ENCODE results near the gene ZNF132. TPM values are rescaled to one million over a fixed set of nuclear protein-coding genes. Genes with fewer than 3 reads are reported as not detected.

ZNF132 gene
- total and polyA plus RNA-seq, 9 of the 15 experiments (the other 6 are each of a cell fraction or from before 2014, with no cell fraction given), result 0.03 to 0.42 (median 0.10) TPM; not detected in 5

DNA sequence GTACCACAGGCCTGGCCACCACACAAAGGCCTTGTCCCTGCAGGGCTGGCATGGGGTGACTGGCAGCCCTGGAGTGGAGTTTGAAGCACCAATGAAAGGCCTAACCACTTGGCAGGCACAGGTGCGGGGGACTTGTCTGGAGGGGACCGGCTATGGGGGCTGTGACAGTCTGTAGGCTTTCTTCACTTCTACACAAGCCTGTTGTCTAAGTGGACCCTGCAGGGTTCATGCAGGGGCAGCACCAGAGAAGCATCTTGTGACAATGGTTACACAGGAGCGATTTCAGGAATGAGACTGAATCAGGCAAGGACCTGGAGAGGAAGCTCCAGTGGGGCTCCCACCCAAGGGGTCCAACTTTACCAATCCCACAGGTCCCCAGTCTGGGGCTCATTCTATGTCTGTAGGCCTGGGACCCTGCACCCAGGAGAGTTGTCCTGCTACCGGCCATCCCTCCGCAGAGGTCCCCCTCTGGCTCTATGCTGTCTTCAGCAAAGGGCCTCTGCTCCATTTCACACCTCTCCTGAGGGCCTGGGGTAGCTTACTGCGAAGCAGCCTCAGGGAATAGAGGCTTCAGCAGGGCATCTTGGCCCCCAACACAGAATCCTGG, 56.9 kb downstream of the ZNF132 start:
- CTCF ChIA-PET (ENCODE audit: low intra/inter-chr PET ratio), result no interaction called here
- POLR2A ChIA-PET, result interaction anchor here (0.9 kb wide), 2 partner anchors 11 to 19 kb away, joined by 3 to 5 read pairs; no protein-coding TSS in a partner anchor

More for the DNA sequence above, 56.9 kb downstream of the ZNF132 start:
- Histone ChIP-seq H3K27ac (ENCODE audit: extremely low read depth, low read depth, low read length) (no peak overlapping the region), H3K4me3 (no peak overlapping the region), H3K9me1 (ENCODE audit: control insufficient read depth, insufficient read depth, low read length) (no peaks in the 10 kb centered on the region), H3K36me3 (ENCODE audit: control insufficient read depth, insufficient read depth, low read length) (peaks cover 8% of the 10 kb centered on the region; the same call in 2 of the 3 replicates), H3K4me2 (ENCODE audit: insufficient read depth, low read length) (no peak overlapping the region), H3K4me1 (replicated peaks in 1 of 2; ENCODE audit: control insufficient read depth in 2 of 2, insufficient read depth in 2 of 2, low read length in 2 of 2) (peaks cover 22 to 51% of the 10 kb centered on the region in 2 experiments), H2AFZ (ENCODE audit: low read depth, low read length) (no peak overlapping the region), H4K20me1 (replicated peaks; ENCODE audit: control insufficient read depth, insufficient read depth, low read length) (peaks cover 7% of the 10 kb centered on the region), H3K9me3 (replicated peaks; ENCODE audit: control insufficient read depth, insufficient read depth, low read depth, low read length) (no peaks in the 10 kb centered on the region), H3K27me3 (ENCODE audit: control insufficient read depth in 2 of 2, insufficient read depth in 2 of 2, low read length in 2 of 2) (no peaks in the 10 kb centered on the region), H3K79me2 (ENCODE audit: control insufficient read depth, insufficient read depth, low read length) (peaks cover 44% of the 10 kb centered on the region), H3K9ac (ENCODE audit: insufficient read depth in 1 of 2, low read depth in 2 of 2, low read length in 2 of 2) (peak overlapping the region in 1 of 2 experiments; percentile 77; a peak in 2 of 4 replicates)
- TF ChIP-seq RBM34 (IDR thresholded peaks at IDR 0.05; ENCODE audit: borderline replicate concordance, insufficient read depth, low read length), result no peak
- no peak for TF ChIP-seq SMAD1 (IDR thresholded peaks at IDR 0.05; ENCODE audit: low read depth, low read length, partially characterized antibody)
- TF ChIP-seq RFX1 (IDR thresholded peaks at IDR 0.05), result no peak
- in situ Hi-C loops (cut with MboI), result no loop called here
- no peak for ATAC-seq
- no TSS peak for BruUV-seq (replicated peaks)
- intact Hi-C loops (cut with micrococcal nuclease), result no loop called here
- WGBS (ENCODE audit: insufficient coverage, low coverage, missing lambda C conversion rate), result 85% methylated on average over 6 of the region's 6 CpGs
- FAIRE-seq, result no peak
- no peak for DNase-seq (ENCODE audit: extremely low read depth in 1 of 4, low spot score in 3 of 4)

Small RNAs within 50 kb of the gene (microRNA-seq; reads per million reads assigned to microRNA genes)
- 0.27 reads per million for gene MIR4754 (ENCODE audit: borderline microRNAs expressed)

Small RNAs within 50 kb of the gene (small RNA-seq; reads per million reads assigned to genes)
- not detected for gene MIR4754
- gene RNU6-1337P, result not detected

Other genes starting within 250 kb of the ZNF132 start
Only the 7 nearest of the 19 such genes appear.
- 1.8 and 2.1 TPM in 2 replicates for gene ZNF837, start 59.1 kb downstream of the ZNF132 start, total RNA-seq (2014; rRNA removed)
- gene ZNF837, start 59.1 kb downstream of the ZNF132 start, total RNA-seq (2014; rRNA removed; fragmentation: Illumina TruSeq; extraction: Trizol), result not detected in 2 replicates
- gene ZNF837, start 59.1 kb downstream of the ZNF132 start, total RNA-seq (2015; rRNA removed; fragmentation: Illumina TruSeq; extraction: Trizol), result 0.11 TPM in 2 replicates
- gene ZNF837, start 59.1 kb downstream of the ZNF132 start, total RNA-seq (2021), result 0.54 and 1.2 TPM in 2 replicates
- 0.21 and 0.28 TPM in 2 replicates for gene ZNF837, start 59.1 kb downstream of the ZNF132 start, polyA plus RNA-seq (2011; rRNA removed)
- 0.10 TPM in 1 of 2 replicates, not detected in the other for gene ZNF837, start 59.1 kb downstream of the ZNF132 start, polyA plus RNA-seq (2014; fragmentation: Illumina TruSeq; extraction: Trizol)
- not detected for gene ZNF837, start 59.1 kb downstream of the ZNF132 start, polyA plus RNA-seq (2014; fragmentation: Nextera tagmentation; extraction: Ambion mirVana)
- gene ZNF837, start 59.1 kb downstream of the ZNF132 start, polyA plus RNA-seq (2014; rRNA removed), result 0.57 and 0.73 TPM in 2 replicates
- 3,570 and 3,842 TPM in 2 replicates for gene RPS5, start 52.9 kb downstream of the ZNF132 start, total RNA-seq (2014; rRNA removed)
- 800 and 1,228 TPM in 2 replicates for gene RPS5, start 52.9 kb downstream of the ZNF132 start, total RNA-seq (2014; rRNA removed; fragmentation: Illumina TruSeq; extraction: Trizol)
- gene RPS5, start 52.9 kb downstream of the ZNF132 start, total RNA-seq (2015; rRNA removed; fragmentation: Illumina TruSeq; extraction: Trizol), result 1,556 and 1,583 TPM in 2 replicates
- gene RPS5, start 52.9 kb downstream of the ZNF132 start, total RNA-seq (2021), result 2,248 and 2,336 TPM in 2 replicates
- gene RPS5, start 52.9 kb downstream of the ZNF132 start, polyA plus RNA-seq (2011; rRNA removed), result 3,238 and 3,879 TPM in 2 replicates
- 1,865 and 2,679 TPM in 2 replicates for gene RPS5, start 52.9 kb downstream of the ZNF132 start, polyA plus RNA-seq (2014; fragmentation: Illumina TruSeq; extraction: Trizol)
- 1,000 to 10,000 TPM; 2,484 to 2,751 TPM for gene RPS5, start 52.9 kb downstream of the ZNF132 start, polyA plus RNA-seq (2014; fragmentation: Nextera tagmentation; extraction: Ambion mirVana)
- gene RPS5, start 52.9 kb downstream of the ZNF132 start, polyA plus RNA-seq (2014; rRNA removed), result 3,494 and 3,885 TPM in 2 replicates
- 0.37 TPM in 1 of 2 replicates, not detected in the other for gene RNF225, start 44.5 kb downstream of the ZNF132 start, total RNA-seq (2014; rRNA removed)
- gene RNF225, start 44.5 kb downstream of the ZNF132 start, total RNA-seq (2014; rRNA removed; fragmentation: Illumina TruSeq; extraction: Trizol), result not detected in 2 replicates
- gene RNF225, start 44.5 kb downstream of the ZNF132 start, total RNA-seq (2015; rRNA removed; fragmentation: Illumina TruSeq; extraction: Trizol), result not detected in 2 replicates
- 0.31 and 0.33 TPM in 2 replicates for gene RNF225, start 44.5 kb downstream of the ZNF132 start, total RNA-seq (2021)
- gene RNF225, start 44.5 kb downstream of the ZNF132 start, polyA plus RNA-seq (2011; rRNA removed), result not detected in 2 replicates
- not detected in 2 replicates for gene RNF225, start 44.5 kb downstream of the ZNF132 start, polyA plus RNA-seq (2014; fragmentation: Illumina TruSeq; extraction: Trizol)
- not detected for gene RNF225, start 44.5 kb downstream of the ZNF132 start, polyA plus RNA-seq (2014; fragmentation: Nextera tagmentation; extraction: Ambion mirVana)
- not detected in 2 replicates for gene RNF225, start 44.5 kb downstream of the ZNF132 start, polyA plus RNA-seq (2014; rRNA removed)
- gene ZNF584, start 31.5 kb downstream of the ZNF132 start, total RNA-seq (2014; rRNA removed), result 35.0 and 44.2 TPM in 2 replicates
- gene ZNF584, start 31.5 kb downstream of the ZNF132 start, total RNA-seq (2014; rRNA removed; fragmentation: Illumina TruSeq; extraction: Trizol), result 23.0 and 23.2 TPM in 2 replicates
- 22.1 and 22.9 TPM in 2 replicates for gene ZNF584, start 31.5 kb downstream of the ZNF132 start, total RNA-seq (2015; rRNA removed; fragmentation: Illumina TruSeq; extraction: Trizol)
- 40.9 and 43.4 TPM in 2 replicates for gene ZNF584, start 31.5 kb downstream of the ZNF132 start, total RNA-seq (2021)
- 23.4 and 27.1 TPM in 2 replicates for gene ZNF584, start 31.5 kb downstream of the ZNF132 start, polyA plus RNA-seq (2011; rRNA removed)
- 24.6 and 25.6 TPM in 2 replicates for gene ZNF584, start 31.5 kb downstream of the ZNF132 start, polyA plus RNA-seq (2014; fragmentation: Illumina TruSeq; extraction: Trizol)
- gene ZNF584, start 31.5 kb downstream of the ZNF132 start, polyA plus RNA-seq (2014; fragmentation: Nextera tagmentation; extraction: Ambion mirVana), result 1 to 10 TPM; 5.8 to 7.1 TPM
- 20.8 and 27.5 TPM in 2 replicates for gene ZNF584, start 31.5 kb downstream of the ZNF132 start, polyA plus RNA-seq (2014; rRNA removed)
- 12.5 and 13.5 TPM in 2 replicates for gene ZNF324B, start 11.5 kb upstream of the ZNF132 start, total RNA-seq (2014; rRNA removed)
- 5.8 and 7.5 TPM in 2 replicates for gene ZNF324B, start 11.5 kb upstream of the ZNF132 start, total RNA-seq (2014; rRNA removed; fragmentation: Illumina TruSeq; extraction: Trizol)
- gene ZNF324B, start 11.5 kb upstream of the ZNF132 start, total RNA-seq (2015; rRNA removed; fragmentation: Illumina TruSeq; extraction: Trizol), result 9.1 and 9.3 TPM in 2 replicates
- 12.6 and 13.2 TPM in 2 replicates for gene ZNF324B, start 11.5 kb upstream of the ZNF132 start, total RNA-seq (2021)
- 3.5 and 4.7 TPM in 2 replicates for gene ZNF324B, start 11.5 kb upstream of the ZNF132 start, polyA plus RNA-seq (2011; rRNA removed)
- gene ZNF324B, start 11.5 kb upstream of the ZNF132 start, polyA plus RNA-seq (2014; fragmentation: Illumina TruSeq; extraction: Trizol), result 4.9 TPM in 2 replicates
- under 1 TPM; 0.20 to 0.25 TPM for gene ZNF324B, start 11.5 kb upstream of the ZNF132 start, polyA plus RNA-seq (2014; fragmentation: Nextera tagmentation; extraction: Ambion mirVana)
- 5.7 and 6.2 TPM in 2 replicates for gene ZNF324B, start 11.5 kb upstream of the ZNF132 start, polyA plus RNA-seq (2014; rRNA removed)
- 15.4 and 15.8 TPM in 2 replicates for gene ZNF324, start 26.9 kb upstream of the ZNF132 start, total RNA-seq (2014; rRNA removed)
- gene ZNF324, start 26.9 kb upstream of the ZNF132 start, total RNA-seq (2014; rRNA removed; fragmentation: Illumina TruSeq; extraction: Trizol), result 3.0 and 3.5 TPM in 2 replicates
- 9.6 and 11.0 TPM in 2 replicates for gene ZNF324, start 26.9 kb upstream of the ZNF132 start, total RNA-seq (2015; rRNA removed; fragmentation: Illumina TruSeq; extraction: Trizol)
- 14.0 and 16.4 TPM in 2 replicates for gene ZNF324, start 26.9 kb upstream of the ZNF132 start, total RNA-seq (2021)
- gene ZNF324, start 26.9 kb upstream of the ZNF132 start, polyA plus RNA-seq (2011; rRNA removed), result 4.5 and 5.3 TPM in 2 replicates
- gene ZNF324, start 26.9 kb upstream of the ZNF132 start, polyA plus RNA-seq (2014; fragmentation: Illumina TruSeq; extraction: Trizol), result 4.1 and 6.9 TPM in 2 replicates
- gene ZNF324, start 26.9 kb upstream of the ZNF132 start, polyA plus RNA-seq (2014; fragmentation: Nextera tagmentation; extraction: Ambion mirVana), result 1 to 10 TPM in 1 of 2 experiments, under 1 TPM in 1; 0.92 to 1.2 TPM
- 7.5 and 8.3 TPM in 2 replicates for gene ZNF324, start 26.9 kb upstream of the ZNF132 start, polyA plus RNA-seq (2014; rRNA removed)
- gene ZNF446, start 36.2 kb upstream of the ZNF132 start, total RNA-seq (2014; rRNA removed), result 4.2 and 4.8 TPM in 2 replicates
- 0.64 and 0.95 TPM in 2 replicates for gene ZNF446, start 36.2 kb upstream of the ZNF132 start, total RNA-seq (2014; rRNA removed; fragmentation: Illumina TruSeq; extraction: Trizol)
- gene ZNF446, start 36.2 kb upstream of the ZNF132 start, total RNA-seq (2015; rRNA removed; fragmentation: Illumina TruSeq; extraction: Trizol), result 2.5 and 3.3 TPM in 2 replicates
- 3.5 and 4.3 TPM in 2 replicates for gene ZNF446, start 36.2 kb upstream of the ZNF132 start, total RNA-seq (2021)
- gene ZNF446, start 36.2 kb upstream of the ZNF132 start, polyA plus RNA-seq (2011; rRNA removed), result 1.2 and 2.7 TPM in 2 replicates
- gene ZNF446, start 36.2 kb upstream of the ZNF132 start, polyA plus RNA-seq (2014; fragmentation: Illumina TruSeq; extraction: Trizol), result 1.2 and 2.4 TPM in 2 replicates
- under 1 TPM; 0.07 to 0.17 TPM for gene ZNF446, start 36.2 kb upstream of the ZNF132 start, polyA plus RNA-seq (2014; fragmentation: Nextera tagmentation; extraction: Ambion mirVana)
- gene ZNF446, start 36.2 kb upstream of the ZNF132 start, polyA plus RNA-seq (2014; rRNA removed), result 2.6 and 3.9 TPM in 2 replicates

All from K562 (cell line).